H9 (cell line): ENCODE results near the gene METTL26. TPM values are rescaled to one million over a fixed set of nuclear protein-coding genes. Genes with fewer than 3 reads are reported as not detected.

ENCODE experiments used
- DNase-seq: peaks from one replicate; pipeline ENCODE4 v3.0.0-alpha.2; 2017
- H2AFZ ChIP-seq: one replicate; pipeline ENCODE4 v1.6.1; 2013; ENCODE audit warnings: mild to moderate bottlenecking, low read length, control low read depth, moderate library complexity
- H2AK5ac ChIP-seq: 2 replicates; pipeline ENCODE4 v1.6.1; 2013; ENCODE audit warnings: low read length, control low read depth, mixed read lengths; ENCODE audit not compliant: insufficient read length
- H2BK120ac ChIP-seq: one replicate; pipeline ENCODE4 v1.6.1; 2013; ENCODE audit warnings: low read depth, mild to moderate bottlenecking, low read length, control low read depth, inconsistent platforms; ENCODE audit not compliant: poor library complexity, severe bottlenecking
- H2BK12ac ChIP-seq: 2 replicates; pipeline ENCODE4 v1.6.1; 2013; ENCODE audit warnings: low read length, control low read depth, mixed read lengths, low read depth; ENCODE audit not compliant: insufficient read length
- H2BK15ac ChIP-seq: 2 replicates; pipeline ENCODE4 v1.6.1; 2013; ENCODE audit warnings: low read depth, low read length, control low read depth
- H2BK20ac ChIP-seq: one replicate; pipeline ENCODE4 v1.6.1; 2013; ENCODE audit warnings: low read depth, mild to moderate bottlenecking, low read length, control low read depth, inconsistent platforms; ENCODE audit not compliant: poor library complexity, severe bottlenecking
- H2BK5ac ChIP-seq: 2 replicates; pipeline ENCODE4 v1.6.1; 2013; ENCODE audit warnings: low read length, control low read depth, mixed read lengths; ENCODE audit not compliant: insufficient read length
- H3K14ac ChIP-seq: 2 replicates; pipeline ENCODE4 v1.6.1; 2013; ENCODE audit warnings: low read length, control low read depth; ENCODE audit not compliant: insufficient read depth
- H3K18ac ChIP-seq: 2 replicates; pipeline ENCODE4 v1.6.1; 2013; ENCODE audit warnings: low read depth, mild to moderate bottlenecking, mixed read lengths, low read length, control low read depth; ENCODE audit not compliant: insufficient read length
- H3K23ac ChIP-seq: 2 replicates; pipeline ENCODE4 v1.6.1; 2013; ENCODE audit warnings: low read length, control low read depth, mixed read lengths, low read depth; ENCODE audit not compliant: insufficient read length
- H3K23me2 ChIP-seq: 2 replicates; pipeline ENCODE4 v1.6.1; 2013; ENCODE audit warnings: low read depth, mild to moderate bottlenecking, mixed read lengths, low read length, control low read depth; ENCODE audit not compliant: insufficient read length, poor library complexity, severe bottlenecking
- H3K27ac ChIP-seq: 2 replicates; pipeline ENCODE4 v1.5.1; 2013; ENCODE audit warnings: low read length, control low read depth, mixed read lengths, low read depth; ENCODE audit not compliant: insufficient read length
- H3K27me3 ChIP-seq: 2 replicates; pipeline ENCODE4 v1.6.1; 2013; ENCODE audit warnings: low read length, control low read depth, inconsistent platforms; ENCODE audit not compliant: insufficient read depth
- H3K4ac ChIP-seq: 2 replicates; pipeline ENCODE4 v1.6.1; 2013; ENCODE audit warnings: low read depth, mild to moderate bottlenecking, control low read depth, inconsistent platforms, low read length, moderate library complexity
- H3K4me1 ChIP-seq: 2 replicates; pipeline ENCODE4 v1.6.1; 2013; ENCODE audit warnings: low read length, control low read depth, inconsistent platforms; ENCODE audit not compliant: insufficient read depth
- H3K4me2 ChIP-seq: 2 replicates; pipeline ENCODE4 v1.6.1; 2013; ENCODE audit warnings: low read length, control low read depth, mixed read lengths; ENCODE audit not compliant: insufficient read length, insufficient read depth
- H3K56ac ChIP-seq: 2 replicates; pipeline ENCODE4 v1.6.1; 2013; ENCODE audit warnings: low read depth, mild to moderate bottlenecking, mixed read lengths, low read length, control low read depth; ENCODE audit not compliant: insufficient read length
- H3K79me1 ChIP-seq: 2 replicates; pipeline ENCODE4 v1.6.1; 2013; ENCODE audit warnings: low read depth, mild to moderate bottlenecking, moderate library complexity, low read length, control low read depth, inconsistent platforms; ENCODE audit not compliant: insufficient read depth, poor library complexity, severe bottlenecking
- H3K79me2 ChIP-seq: 2 replicates; pipeline ENCODE4 v1.6.1; 2013; ENCODE audit warnings: low read length, control low read depth, inconsistent platforms; ENCODE audit not compliant: insufficient read depth
- H3K9ac ChIP-seq: 2 replicates; pipeline ENCODE4 v1.6.1; 2013; ENCODE audit warnings: low read length, control low read depth, mixed read lengths; ENCODE audit not compliant: insufficient read length; ENCODE audit errors: extremely low read depth
- H3K9me3 ChIP-seq: one replicate; pipeline ENCODE4 v1.6.1; 2013; ENCODE audit warnings: low read depth, low read length, inconsistent platforms; ENCODE audit not compliant: control insufficient read depth
- H3T11ph ChIP-seq: one replicate; pipeline ENCODE4 v1.6.1; 2013; ENCODE audit warnings: mild to moderate bottlenecking, low read length, control low read depth, inconsistent platforms
- H4K20me1 ChIP-seq: one replicate; pipeline ENCODE4 v1.6.1; 2013; ENCODE audit not compliant: control insufficient read depth, insufficient read length, insufficient read depth
- H4K5ac ChIP-seq: 2 replicates; pipeline ENCODE4 v1.6.1; 2013; ENCODE audit warnings: low read depth, mild to moderate bottlenecking, mixed read lengths, low read length, control low read depth; ENCODE audit not compliant: insufficient read length
- H4K8ac ChIP-seq: replicated peaks from 2 replicates; pipeline ENCODE4 v1.6.1; 2013; ENCODE audit warnings: low read length, control low read depth, mixed read lengths, low read depth; ENCODE audit not compliant: insufficient read length
- H4K91ac ChIP-seq: 2 replicates; pipeline ENCODE4 v1.6.1; 2013; ENCODE audit warnings: low read depth, mild to moderate bottlenecking, moderate library complexity, mixed read lengths, low read length, control low read depth; ENCODE audit not compliant: insufficient read length
- H3K27ac Mint-ChIP-seq, 3 experiments: 2 replicates in 2 of 3; 3 replicates in 1 of 3; pipeline ENCODE4 v1.8.0; 2020 to 2021; ENCODE audit warnings: mixed read lengths in 3 of 3, mild to moderate bottlenecking in 1 of 3, moderate library complexity in 1 of 3
- H3K27me3 Mint-ChIP-seq: 2 replicates; pipeline ENCODE4 v1.8.0; 2021; ENCODE audit warnings: low read depth, mild to moderate bottlenecking, moderate library complexity, mixed read lengths
- H3K36me3 Mint-ChIP-seq, 3 experiments: 2 replicates in 2 of 3; 3 replicates in 1 of 3; pipeline ENCODE4 v1.8.0; 2020 to 2021; ENCODE audit warnings: low read depth in 3 of 3, mixed read lengths in 3 of 3; ENCODE audit not compliant: insufficient read depth in 1 of 3
- H3K4me1 Mint-ChIP-seq, 2 experiments: 2 replicates each; pipeline ENCODE4 v1.8.0; 2020; ENCODE audit warnings: mixed read lengths in 2 of 2
- H3K4me3 Mint-ChIP-seq, 2 experiments: 2 replicates in 1 of 2; 3 replicates in 1 of 2; pipeline ENCODE4 v1.8.0; 2020 to 2021; ENCODE audit warnings: mild to moderate bottlenecking in 2 of 2, mixed read lengths in 2 of 2, moderate library complexity in 1 of 2
- H3K9me3 Mint-ChIP-seq, 2 experiments: 2 replicates in 1 of 2; 3 replicates in 1 of 2; pipeline ENCODE4 v1.8.0; 2020; ENCODE audit warnings: mild to moderate bottlenecking in 2 of 2, mixed read lengths in 2 of 2, moderate library complexity in 1 of 2
- CTCF ChIP-seq: fragments of 200-600 bp; sonication (generic); conservative IDR thresholded peaks from 3 replicates; pipeline ENCODE4 v1.8.0; 2021; ENCODE audit warnings: antibody characterized with exemption, mild to moderate bottlenecking
- WGBS: extraction: QIAGEN DNeasy Blood & Tissue Kit; methylation state at CpG from one replicate; pipeline ENCODE4 v1.1.7; 2013; ENCODE audit warnings: missing lambda C conversion rate, low lambda C conversion rate, mixed read lengths; ENCODE audit not compliant: insufficient read length; ENCODE audit errors: extremely low coverage; 5-methylcytosine and 5-hydroxymethylcytosine counted together
- total RNA-seq: library from RNA; stranded (reverse); gene quantifications from 2 replicates; pipeline ENCODE4 v1.2.1, GENCODE V29; 2021

Gene METTL26
- total RNA-seq, 1 experiment from 2014 or later: 108 TPM

- Histone ChIP-seq H4K91ac (no peak overlapping the region), H3K9ac (no peak overlapping the region), H3K27ac (no peak overlapping the region), H3K18ac (no peak overlapping the region), H3K4me2 (no peak overlapping the region), H3K27me3 (no peaks in the 10 kb centered on the region), H4K8ac (no peak overlapping the region), H2AFZ (no peak overlapping the region), H3K23me2 (peaks cover 6% of the 10 kb centered on the region), H3K23ac (no peak overlapping the region), H3K4ac (no peak overlapping the region), H3K79me2 (no peaks in the 10 kb centered on the region; the same call in 1 of the 2 replicates), H4K5ac (no peak overlapping the region), H3K4me1 (no peaks in the 10 kb centered on the region), H3K9me3 (no peaks in the 10 kb centered on the region), H3T11ph (no peak overlapping the region), H2BK15ac (no peak overlapping the region), H2BK5ac (no peak overlapping the region), H3K79me1 (no peaks in the 10 kb centered on the region), H2BK120ac (no peak overlapping the region), H2BK20ac (no peak overlapping the region), H2AK5ac (no peak overlapping the region), H3K14ac (no peak overlapping the region), H4K20me1 (no peaks in the 10 kb centered on the region), H3K56ac (no peak overlapping the region), H2BK12ac (no peak overlapping the region)
- Mint-ChIP-seq H3K4me3 (0 out of 5 replicates have a peak overlapping the region, but pooled peaks of 1 of the 2 experiments have one; percentile 24), H3K36me3 (peaks cover 11 to 27% (median 27%) of the 10 kb centered on the region in 3 experiments; a peak in 6 of 7 replicates), H3K27ac (no peak overlapping the region), H3K4me1 (peaks cover 9% of the 10 kb centered on the region in 2 experiments), H3K9me3 (no peaks in the 10 kb centered on the region), H3K27me3 (peaks cover 3% of the 10 kb centered on the region; the same call in 1 of the 2 replicates)
- no peak for DNase-seq
- TF ChIP-seq CTCF: no peak
- no CpG with 5 or more reads among the region's 40 CpGs for WGBS
These were observed 35.4 kb upstream of the METTL26 start for GRCh38 chr16:671353-672131.
